Endothelial cell of umbilical vein (primary cell): ENCODE results near the gene LHFPL4.

Source experiments
- FOS ChIP-seq: IDR thresholded peaks from 2 replicates; pipeline ENCODE4 v1.6.1; 2011; ENCODE audit warnings: mild to moderate bottlenecking, low read length, moderate library complexity, borderline replicate concordance; ENCODE audit not compliant: insufficient read depth
- MYC ChIP-seq: IDR thresholded peaks from one replicate; pipeline ENCODE4 v1.6.1; 2011; ENCODE audit warnings: mild to moderate bottlenecking, low read depth, low read length
- TF ChIP-seq, protein P1 (sequence below), 2 donors: IDR thresholded peaks; 1 replicate in 1 of 2; 2 replicates in 1 of 2; pipeline ENCODE4 v1.5.1; 2011; ENCODE audit warnings: low read length in 2 of 2, mild to moderate bottlenecking in 2 of 2, moderate library complexity in 2 of 2, control low read depth in 1 of 2, inconsistent platforms in 1 of 2, low read depth in 1 of 2; ENCODE audit not compliant: insufficient read depth in 1 of 2; ENCODE audit errors: extremely low read depth in 1 of 2
- TF ChIP-seq, protein P2 (sequence below): IDR thresholded peaks from 2 replicates; pipeline ENCODE4 v1.6.1; 2011; ENCODE audit not compliant: insufficient read depth, insufficient read length

DNA sequence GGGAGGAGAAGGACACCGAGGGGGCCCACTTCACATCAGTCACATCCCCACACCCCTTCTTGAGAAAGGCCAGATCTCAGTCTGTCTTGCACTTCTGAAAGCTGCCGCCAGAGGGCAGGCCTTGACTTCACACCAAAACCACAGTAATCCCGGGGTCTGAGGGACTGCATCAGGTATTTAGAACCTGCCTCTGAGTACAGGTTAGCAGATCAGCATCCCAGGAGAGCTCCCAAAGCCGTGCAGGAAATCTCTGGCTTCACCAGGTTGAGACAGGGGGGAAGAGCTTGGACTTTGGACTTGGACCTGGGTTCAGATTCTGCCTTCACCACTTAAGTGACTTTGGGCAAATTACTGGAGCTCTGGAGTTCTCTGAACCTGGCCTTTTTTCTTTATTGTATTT, 50.3 kb downstream of the LHFPL4 start:
- TF ChIP-seq FOS (no peak), MYC (no peak)
- TF ChIP-seq, protein P1, sequence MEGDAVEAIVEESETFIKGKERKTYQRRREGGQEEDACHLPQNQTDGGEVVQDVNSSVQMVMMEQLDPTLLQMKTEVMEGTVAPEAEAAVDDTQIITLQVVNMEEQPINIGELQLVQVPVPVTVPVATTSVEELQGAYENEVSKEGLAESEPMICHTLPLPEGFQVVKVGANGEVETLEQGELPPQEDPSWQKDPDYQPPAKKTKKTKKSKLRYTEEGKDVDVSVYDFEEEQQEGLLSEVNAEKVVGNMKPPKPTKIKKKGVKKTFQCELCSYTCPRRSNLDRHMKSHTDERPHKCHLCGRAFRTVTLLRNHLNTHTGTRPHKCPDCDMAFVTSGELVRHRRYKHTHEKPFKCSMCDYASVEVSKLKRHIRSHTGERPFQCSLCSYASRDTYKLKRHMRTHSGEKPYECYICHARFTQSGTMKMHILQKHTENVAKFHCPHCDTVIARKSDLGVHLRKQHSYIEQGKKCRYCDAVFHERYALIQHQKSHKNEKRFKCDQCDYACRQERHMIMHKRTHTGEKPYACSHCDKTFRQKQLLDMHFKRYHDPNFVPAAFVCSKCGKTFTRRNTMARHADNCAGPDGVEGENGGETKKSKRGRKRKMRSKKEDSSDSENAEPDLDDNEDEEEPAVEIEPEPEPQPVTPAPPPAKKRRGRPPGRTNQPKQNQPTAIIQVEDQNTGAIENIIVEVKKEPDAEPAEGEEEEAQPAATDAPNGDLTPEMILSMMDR (IDR thresholded peaks at IDR 0.05; ENCODE audit: extremely low read depth in 1 of 2, insufficient read depth in 1 of 2, low read depth in 1 of 2, low read length in 2 of 2), result peak; percentile 88 to 95
- TF ChIP-seq, protein P2, sequence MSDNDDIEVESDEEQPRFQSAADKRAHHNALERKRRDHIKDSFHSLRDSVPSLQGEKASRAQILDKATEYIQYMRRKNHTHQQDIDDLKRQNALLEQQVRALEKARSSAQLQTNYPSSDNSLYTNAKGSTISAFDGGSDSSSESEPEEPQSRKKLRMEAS, result no peak
